GM18873 (cell line): ENCODE data around the gene RNF168.
"Not testable (repeated sequence)": the region's sequence is repeated elsewhere in the genome, so short reads cannot be mapped to it uniquely, and the experiment has no call there.

Experiments used
- ATAC-seq: cut with Tn5 transposase; IDR thresholded peaks from one replicate; pipeline ENCODE4 v1.9.1; 2021; ENCODE audit warnings: mild to moderate bottlenecking, moderate library complexity, moderate number of reproducible peaks; ENCODE audit not compliant: unreplicated experiment, low FRiP score

Gene RNF168

GRCh38 chr3:196517162-196517800 is 13.7 kb upstream of the RNF168 start:
- no peak for ATAC-seq

GRCh38 chr3:196514913-196515621 is 11.5 kb upstream of the RNF168 start, which contains the start of gene SMCO1:
TSS of gene SMCO1 (minus strand) at chr3:196515346. CDS start at chr3:196515209, 137 bp downstream.
- no peak for ATAC-seq

GRCh38 chr3:196514350-196514716 is 10.8 kb upstream of the RNF168 start:
- no peak for ATAC-seq

- ATAC-seq = no peak
These were observed 10.3 kb upstream of the RNF168 start for GRCh38 chr3:196513697-196514349.

- not testable (repeated sequence) for ATAC-seq
These were observed 8.3 kb upstream of the RNF168 start for GRCh38 chr3:196511646-196512425.

GRCh38 chr3:196511108-196511507 is 7.5 kb upstream of the RNF168 start:
- not testable (repeated sequence) for ATAC-seq

GRCh38 chr3:196506687-196507086 is 3.1 kb upstream of the RNF168 start:
- no peak for ATAC-seq

- ATAC-seq = no peak
These were observed 988 bp upstream of the RNF168 start for GRCh38 chr3:196504556-196504955.

GRCh38 chr3:196504077-196504398 is 470 bp upstream of the RNF168 start:
- not testable (repeated sequence) for ATAC-seq

GRCh38 chr3:196502775-196503195 is 783 bp downstream of the RNF168 start:
- ATAC-seq = peak; percentile 7

- ATAC-seq = no peak
These were observed 2.1 kb downstream of the RNF168 start for GRCh38 chr3:196501316-196502044.

GRCh38 chr3:196499807-196500524 is 3.6 kb downstream of the RNF168 start:
- ATAC-seq = no peak

GRCh38 chr3:196499061-196499460 is 4.5 kb downstream of the RNF168 start:
- no peak for ATAC-seq

GRCh38 chr3:196498297-196498696 is 5.3 kb downstream of the RNF168 start:
- no peak for ATAC-seq

GRCh38 chr3:196496183-196496582 is 7.4 kb downstream of the RNF168 start:
- ATAC-seq = no peak

- no peak for ATAC-seq
These were observed 10.3 kb downstream of the RNF168 start for GRCh38 chr3:196493292-196493691.

- no peak for ATAC-seq
These were observed 11.5 kb downstream of the RNF168 start for GRCh38 chr3:196492080-196492479.

GRCh38 chr3:196489747-196490146 is 13.8 kb downstream of the RNF168 start:
- no peak for ATAC-seq

GRCh38 chr3:196486263-196486662 is 17.3 kb downstream of the RNF168 start:
- ATAC-seq = no peak

GRCh38 chr3:196477678-196478077 is 25.9 kb downstream of the RNF168 start:
- no peak for ATAC-seq
